Spleen (tissue), 11 donors: ENCODE measurements around the gene LRFN2. TPM values are rescaled to one million over a fixed set of nuclear protein-coding genes. Genes with fewer than 3 reads are reported as not detected.

Source experiments
- DNase-seq: peaks from one replicate; pipeline ENCODE4 v3.0.0-alpha.2; 2020
- H3K27ac ChIP-seq, 8 donors: fragments of 200-600 bp; sonication (generic) in 7 of 8; 1 replicate in 4 of 8; 2 replicates in 4 of 8; pipeline versions ENCODE4 v1.5.0 to v1.8.0; 2016 to 2021; ENCODE audit warnings: inconsistent platforms in 4 of 8, mild to moderate bottlenecking in 4 of 8, moderate library complexity in 1 of 8
- H3K27me3 ChIP-seq, 7 donors: fragments of 200-600 bp; sonication (generic) in 6 of 7; replicated peaks in 1 of 7; 1 replicate in 4 of 7; 2 replicates in 3 of 7; pipeline versions ENCODE4 v1.5.0 to v1.8.0; 2016 to 2021; ENCODE audit warnings: inconsistent platforms in 3 of 7, mild to moderate bottlenecking in 1 of 7
- H3K36me3 ChIP-seq, 6 donors: fragments of 200-600 bp; sonication (generic) in 5 of 6; 1 replicate in 4 of 6; 2 replicates in 2 of 6; pipeline versions ENCODE4 v1.5.0 to v1.8.0; 2016 to 2021; ENCODE audit warnings: inconsistent platforms in 2 of 6
- H3K4me1 ChIP-seq, 6 donors: fragments of 200-600 bp; sonication (generic) in 5 of 6; 1 replicate in 3 of 6; 2 replicates in 3 of 6; pipeline versions ENCODE4 v1.5.0 to v1.8.0; 2016 to 2021; ENCODE audit warnings: inconsistent platforms in 3 of 6
- H3K4me3 ChIP-seq, 8 donors: fragments of 200-600 bp; sonication (generic) in 7 of 8; 1 replicate in 4 of 8; 2 replicates in 4 of 8; pipeline versions ENCODE4 v1.5.0 to v1.8.0; 2016 to 2021; ENCODE audit warnings: inconsistent platforms in 4 of 8, mild to moderate bottlenecking in 4 of 8, moderate library complexity in 2 of 8
- H3K9me3 ChIP-seq, 8 donors: fragments of 200-600 bp; sonication (generic) in 7 of 8; 1 replicate in 4 of 8; 2 replicates in 4 of 8; pipeline versions ENCODE4 v1.5.0 to v1.8.0; 2016 to 2021; ENCODE audit warnings: inconsistent platforms in 4 of 8
- POLR2A ChIP-seq, 3 donors: fragments of 450-650 bp; IDR thresholded peaks; one replicate each; pipeline ENCODE4 v1.5.1; 2017; ENCODE audit warnings: antibody characterized with exemption in 3 of 3, mild to moderate bottlenecking in 1 of 3
- POLR2AphosphoS5 ChIP-seq, 3 donors: sonication (generic); formaldehyde crosslinking; IDR thresholded peaks; one replicate each; pipeline ENCODE4 v1.5.1; 2017; ENCODE audit warnings: antibody characterized with exemption in 3 of 3
- WGBS, 5 donors: extraction: QIAGEN DNeasy Blood & Tissue Kit in 3 of 5; methylation state at CpG; one replicate each; pipeline versions ENCODE4 v1.1.5 to v1.1.7; 2013 to 2018; 5-methylcytosine and 5-hydroxymethylcytosine counted together
- intact Hi-C: fragments of 100-400 bp; cut with DNase I; formaldehyde crosslinking; loops from one replicate; pipeline ENCODE4 v1.15.0; 2023; ENCODE audit warnings: low total_unique reads
- polyA plus RNA-seq, 3 donors: library from polyadenylated mRNA; stranded (reverse); fragments of 200-250 nt; gene quantifications; one replicate each; pipeline ENCODE4 v1.2.1, GENCODE V29; 2013
- total RNA-seq, 7 donors: library from RNA; depleted of rRNA in 3 of 7; stranded (reverse); fragments of >200 nt in 3 of 7; fragmentation: NEBNext Ultra II Directional in 4 of 7; extraction: Animal tissue kit (Norgen Biotek cat#: 25700) in 4 of 7; gene quantifications; one replicate each; pipeline versions ENCODE4 v1.1.0 to v1.2.1, GENCODE V29; 2016 to 2021
- TF ChIP-seq, protein P1 (sequence below), 11 experiments: fragments of 200-600 bp in 7 of 11; fragments of 450-650 bp in 4 of 11; sonication (generic) in 4 of 11; IDR thresholded peaks in 8 of 11; conservative IDR thresholded peaks in 3 of 11; 1 replicate in 7 of 11; 2 replicates in 4 of 11; pipeline versions ENCODE4 v1.4.0 to v1.8.0; 2016 to 2021; ENCODE audit warnings: antibody characterized with exemption in 11 of 11, inconsistent platforms in 4 of 11, mild to moderate bottlenecking in 1 of 11
- donor health status: healthy with polysubstance abuse.
- donor health status: DM: no; HTN: no; CAD: no; lungs with moderate emphysema.
- donor health status: DM: no; HTN: no; CAD: no.
- donor health status: Bipolar disorder and iron deficiency.
- donor health status: healthy.
- donor health status: DM: no; HTN: no; CAD: no.
- donor health status: DM: yes; HTN: yes; CAD: no.

Gene LRFN2
- total and polyA plus RNA-seq, 10 donors, result 0.05 to 6.0 (median 1.3) TPM

DNA sequence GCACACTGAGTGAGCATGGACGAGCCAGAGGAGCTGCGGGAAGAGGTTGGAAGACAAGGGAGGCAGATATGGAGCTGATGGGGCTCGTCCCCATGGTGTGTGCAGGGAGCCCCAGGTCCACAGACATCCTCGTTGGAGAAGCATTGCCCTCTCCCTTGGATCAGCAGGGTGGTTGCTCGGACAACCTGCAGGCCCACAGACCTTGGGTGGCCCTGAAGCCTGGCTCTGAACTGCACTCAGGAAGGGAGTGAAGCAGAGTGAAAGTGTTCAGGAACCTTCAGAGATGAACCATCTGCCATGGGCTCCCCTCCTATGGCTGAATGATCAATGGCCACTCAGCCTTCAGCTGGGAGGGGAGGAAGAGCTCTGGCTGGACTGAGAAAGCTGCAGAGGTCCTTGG lies 43.3 kb upstream of the LRFN2 start:
- no peak overlapping the region for H3K27ac ChIP-seq
- intact Hi-C loops, result no loop called here
- no peak for DNase-seq
- H3K4me1 ChIP-seq, result no peaks in the 10 kb centered on the region
- no peak for TF ChIP-seq POLR2A (IDR thresholded peaks at IDR 0.05)
- TF ChIP-seq, protein P1, sequence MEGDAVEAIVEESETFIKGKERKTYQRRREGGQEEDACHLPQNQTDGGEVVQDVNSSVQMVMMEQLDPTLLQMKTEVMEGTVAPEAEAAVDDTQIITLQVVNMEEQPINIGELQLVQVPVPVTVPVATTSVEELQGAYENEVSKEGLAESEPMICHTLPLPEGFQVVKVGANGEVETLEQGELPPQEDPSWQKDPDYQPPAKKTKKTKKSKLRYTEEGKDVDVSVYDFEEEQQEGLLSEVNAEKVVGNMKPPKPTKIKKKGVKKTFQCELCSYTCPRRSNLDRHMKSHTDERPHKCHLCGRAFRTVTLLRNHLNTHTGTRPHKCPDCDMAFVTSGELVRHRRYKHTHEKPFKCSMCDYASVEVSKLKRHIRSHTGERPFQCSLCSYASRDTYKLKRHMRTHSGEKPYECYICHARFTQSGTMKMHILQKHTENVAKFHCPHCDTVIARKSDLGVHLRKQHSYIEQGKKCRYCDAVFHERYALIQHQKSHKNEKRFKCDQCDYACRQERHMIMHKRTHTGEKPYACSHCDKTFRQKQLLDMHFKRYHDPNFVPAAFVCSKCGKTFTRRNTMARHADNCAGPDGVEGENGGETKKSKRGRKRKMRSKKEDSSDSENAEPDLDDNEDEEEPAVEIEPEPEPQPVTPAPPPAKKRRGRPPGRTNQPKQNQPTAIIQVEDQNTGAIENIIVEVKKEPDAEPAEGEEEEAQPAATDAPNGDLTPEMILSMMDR (IDR thresholded peaks at IDR 0.05 in 8 of 11, conservative IDR thresholded peaks at IDR 0.05 in 3 of 11), result no peak
- TF ChIP-seq POLR2AphosphoS5 (IDR thresholded peaks at IDR 0.05), result no peak
- no peak overlapping the region for H3K4me3 ChIP-seq
- H3K27me3 ChIP-seq, result no peaks in the 10 kb centered on the region
- no peaks in the 10 kb centered on the region for H3K36me3 ChIP-seq
- WGBS, 5 donors, result 71 to 82% (median 76%) methylated on average over 5 of the region's 5 CpGs
- peaks cover 0 to 7% (median 0%) of the 10 kb centered on the region in 8 donors for H3K9me3 ChIP-seq

DNA sequence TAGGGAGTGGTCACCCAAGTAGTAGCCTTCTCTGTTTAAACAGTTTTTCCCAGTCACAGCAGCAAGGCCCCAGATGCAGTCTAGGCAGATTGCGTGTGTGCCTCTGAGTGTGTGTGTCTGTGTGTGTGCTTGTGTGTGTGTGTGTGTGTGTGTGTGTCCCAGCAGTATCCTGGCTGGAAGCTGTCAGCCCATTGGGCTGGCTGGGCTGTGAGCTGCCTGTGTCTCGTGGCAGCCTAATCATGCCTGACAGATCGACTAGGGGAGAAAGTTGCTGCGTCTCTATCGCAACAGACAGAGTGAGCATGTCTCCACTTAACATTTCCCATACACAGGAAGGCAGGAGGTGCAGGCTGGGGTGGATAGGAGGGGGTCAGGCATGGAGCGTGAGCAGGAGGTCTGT lies 42.9 kb upstream of the LRFN2 start:
- Histone ChIP-seq H3K27me3 (no peaks in the 10 kb centered on the region), H3K9me3 (peaks cover 0 to 7% (median 0%) of the 10 kb centered on the region in 8 donors), H3K4me1 (no peaks in the 10 kb centered on the region), H3K27ac (no peak overlapping the region), H3K36me3 (no peaks in the 10 kb centered on the region), H3K4me3 (no peak overlapping the region)
- WGBS, 5 donors, result 62 to 92% (median 72%) methylated on average over 6 of the region's 6 CpGs
- no peak for DNase-seq
- TF ChIP-seq, protein P1 (IDR thresholded peaks at IDR 0.05 in 8 of 11, conservative IDR thresholded peaks at IDR 0.05 in 3 of 11), result no peak
- TF ChIP-seq POLR2A (IDR thresholded peaks at IDR 0.05) (no peak), POLR2AphosphoS5 (IDR thresholded peaks at IDR 0.05) (no peak)
- intact Hi-C loops, result no loop called here

DNA sequence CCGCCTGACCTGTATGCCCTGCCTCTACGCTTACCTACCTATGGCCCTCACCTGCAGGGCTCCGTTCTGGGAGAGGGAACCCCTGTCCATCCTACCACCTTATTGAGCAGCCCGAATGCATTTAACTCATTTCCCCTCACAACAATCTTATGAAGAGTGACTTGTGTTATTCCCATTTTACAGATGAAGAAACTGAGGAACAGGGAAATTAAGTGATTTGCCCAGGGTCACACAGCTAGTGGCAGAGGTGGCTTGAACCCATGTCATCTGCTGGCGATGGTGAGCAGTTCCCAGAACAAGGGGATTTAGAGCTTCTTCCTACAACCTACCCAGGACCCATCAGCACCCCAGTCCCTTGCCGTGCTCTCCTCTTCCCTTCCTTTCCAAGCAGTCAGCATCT lies 42.3 kb upstream of the LRFN2 start:
- Histone ChIP-seq H3K36me3 (no peaks in the 10 kb centered on the region), H3K4me1 (no peaks in the 10 kb centered on the region), H3K27ac (no peak overlapping the region), H3K4me3 (no peak overlapping the region), H3K27me3 (no peaks in the 10 kb centered on the region), H3K9me3 (peaks cover 0 to 7% (median 0%) of the 10 kb centered on the region in 8 donors)
- intact Hi-C loops, result no loop called here
- TF ChIP-seq POLR2A (IDR thresholded peaks at IDR 0.05), result no peak
- TF ChIP-seq, protein P1 (IDR thresholded peaks at IDR 0.05 in 8 of 11, conservative IDR thresholded peaks at IDR 0.05 in 3 of 11), result no peak
- no peak for TF ChIP-seq POLR2AphosphoS5 (IDR thresholded peaks at IDR 0.05)
- no peak for DNase-seq
- WGBS, 5 donors, result 82 to 94% (median 90%) methylated on average over 6 of the region's 6 CpGs

DNA sequence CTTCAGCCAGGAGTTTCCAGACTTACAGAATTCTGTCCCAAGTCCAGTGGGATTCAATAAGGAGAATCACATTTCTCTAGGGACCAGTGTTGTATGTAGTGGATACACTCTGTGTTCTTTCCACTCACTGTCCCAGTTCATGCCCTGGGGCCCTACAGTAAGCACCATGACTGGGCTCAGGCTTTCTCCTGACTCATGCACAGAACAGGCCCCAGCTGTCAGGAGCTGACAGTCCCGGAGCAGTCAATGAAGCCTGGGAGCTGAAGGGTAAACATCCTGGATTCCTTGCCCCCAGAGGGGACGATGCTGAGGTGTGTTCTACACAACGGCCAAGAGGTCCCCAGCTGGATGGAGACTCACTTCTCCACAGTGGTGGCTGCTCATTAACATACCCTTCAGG lies 40.2 kb upstream of the LRFN2 start:
- intact Hi-C loops, result no loop called here
- Histone ChIP-seq H3K27me3 (no peaks in the 10 kb centered on the region), H3K9me3 (peaks cover 0 to 7% (median 0%) of the 10 kb centered on the region in 8 donors), H3K4me3 (no peak overlapping the region), H3K27ac (no peak overlapping the region), H3K36me3 (no peaks in the 10 kb centered on the region), H3K4me1 (no peaks in the 10 kb centered on the region)
- DNase-seq, result no peak
- WGBS, 5 donors, result 58 to 96% (median 68%) methylated on average over 3 of the region's 3 CpGs
- TF ChIP-seq POLR2A (IDR thresholded peaks at IDR 0.05), result no peak
- no peak for TF ChIP-seq POLR2AphosphoS5 (IDR thresholded peaks at IDR 0.05)

DNA sequence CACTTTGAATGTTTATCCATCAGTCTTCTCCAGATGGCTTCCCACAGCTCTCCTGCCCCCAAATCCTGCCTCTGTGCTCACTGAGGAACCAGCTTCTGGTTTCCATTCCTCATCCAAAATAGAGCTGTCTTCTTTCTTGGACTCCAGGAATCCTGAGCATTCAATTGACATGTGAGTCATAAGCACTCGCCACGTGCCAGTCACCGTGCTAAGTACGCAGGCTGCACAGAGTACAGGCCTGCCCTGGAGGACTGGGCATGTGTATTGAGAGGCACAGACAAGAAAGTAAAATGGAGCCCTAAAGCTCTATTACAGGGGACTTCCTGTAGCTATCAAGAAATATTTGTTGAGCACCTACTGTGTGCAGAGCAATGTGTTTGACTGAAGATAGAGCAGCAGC lies 39.7 kb upstream of the LRFN2 start:
- peaks cover 0 to 7% (median 0%) of the 10 kb centered on the region in 8 donors for H3K9me3 ChIP-seq
- intact Hi-C loops, result no loop called here
- no peaks in the 10 kb centered on the region for H3K36me3 ChIP-seq
- TF ChIP-seq POLR2AphosphoS5 (IDR thresholded peaks at IDR 0.05) (no peak), POLR2A (IDR thresholded peaks at IDR 0.05) (no peak)
- TF ChIP-seq, protein P1 (IDR thresholded peaks at IDR 0.05 in 8 of 11, conservative IDR thresholded peaks at IDR 0.05 in 3 of 11), result no peak
- no peak for DNase-seq
- no peak overlapping the region for H3K27ac ChIP-seq
- H3K4me3 ChIP-seq, result no peak overlapping the region
- no peaks in the 10 kb centered on the region for H3K4me1 ChIP-seq
- H3K27me3 ChIP-seq, result no peaks in the 10 kb centered on the region
- WGBS, 5 donors, result 85 to 96% (median 96%) methylated on average over 4 of the region's 4 CpGs
